ENCODE measurements around the gene EXOC3. TPM values are rescaled to one million over a fixed set of nuclear protein-coding genes. Genes with fewer than 3 reads are reported as not detected.
"Not testable (repeated sequence)": the region's sequence is repeated elsewhere in the genome, so short reads cannot be mapped to it uniquely, and the experiment has no call there.

Gene EXOC3
- total RNA-seq, 1 donor from 2014 or later, result 43.3 TPM

DNA sequence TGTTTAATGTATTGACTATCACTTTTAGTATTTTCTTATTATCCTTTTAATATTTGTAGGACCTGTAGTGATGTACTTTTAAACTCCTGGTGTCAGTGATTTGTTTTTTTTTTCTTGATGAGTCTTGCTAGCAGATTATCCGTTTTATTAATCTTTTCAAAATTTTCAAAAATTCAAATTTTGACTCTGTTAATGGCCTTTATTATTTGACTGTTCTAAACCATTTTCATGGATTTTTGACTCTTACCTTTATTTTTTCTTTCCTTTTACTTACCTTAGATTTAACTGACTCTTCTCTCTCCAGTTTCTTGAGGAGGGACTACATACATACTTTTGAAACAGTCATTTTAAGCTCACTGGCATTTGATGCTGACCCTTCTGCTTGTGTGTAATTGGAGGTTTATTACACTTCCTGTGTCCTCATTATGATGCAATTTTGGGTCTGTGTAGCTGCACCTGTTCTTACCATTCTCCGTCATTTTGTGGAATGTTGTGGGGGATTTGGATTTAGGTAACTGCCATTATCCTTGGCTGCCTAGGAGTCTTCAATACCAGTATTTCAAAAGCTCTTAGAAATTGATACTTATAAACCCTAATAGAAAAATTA is 32.0 kb upstream of the EXOC3 start:
- Mint-ChIP-seq H3K4me3 (ENCODE audit: unreplicated experiment) (no peak overlapping the region), H3K27ac (ENCODE audit: unreplicated experiment) (no peak overlapping the region), H3K27me3 (ENCODE audit: low read depth) (no peaks in the 10 kb centered on the region), H3K36me3 (ENCODE audit: low read depth) (no peaks in the 10 kb centered on the region), H3K9me3 (ENCODE audit: low read depth) (no peaks in the 10 kb centered on the region), H3K4me1 (ENCODE audit: low read depth) (peaks cover 14% of the 10 kb centered on the region)
- TF ChIP-seq, protein P1, sequence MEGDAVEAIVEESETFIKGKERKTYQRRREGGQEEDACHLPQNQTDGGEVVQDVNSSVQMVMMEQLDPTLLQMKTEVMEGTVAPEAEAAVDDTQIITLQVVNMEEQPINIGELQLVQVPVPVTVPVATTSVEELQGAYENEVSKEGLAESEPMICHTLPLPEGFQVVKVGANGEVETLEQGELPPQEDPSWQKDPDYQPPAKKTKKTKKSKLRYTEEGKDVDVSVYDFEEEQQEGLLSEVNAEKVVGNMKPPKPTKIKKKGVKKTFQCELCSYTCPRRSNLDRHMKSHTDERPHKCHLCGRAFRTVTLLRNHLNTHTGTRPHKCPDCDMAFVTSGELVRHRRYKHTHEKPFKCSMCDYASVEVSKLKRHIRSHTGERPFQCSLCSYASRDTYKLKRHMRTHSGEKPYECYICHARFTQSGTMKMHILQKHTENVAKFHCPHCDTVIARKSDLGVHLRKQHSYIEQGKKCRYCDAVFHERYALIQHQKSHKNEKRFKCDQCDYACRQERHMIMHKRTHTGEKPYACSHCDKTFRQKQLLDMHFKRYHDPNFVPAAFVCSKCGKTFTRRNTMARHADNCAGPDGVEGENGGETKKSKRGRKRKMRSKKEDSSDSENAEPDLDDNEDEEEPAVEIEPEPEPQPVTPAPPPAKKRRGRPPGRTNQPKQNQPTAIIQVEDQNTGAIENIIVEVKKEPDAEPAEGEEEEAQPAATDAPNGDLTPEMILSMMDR (IDR thresholded peaks at IDR 0.05), result no peak
- no peak for DNase-seq (ENCODE audit: low spot score)

DNA sequence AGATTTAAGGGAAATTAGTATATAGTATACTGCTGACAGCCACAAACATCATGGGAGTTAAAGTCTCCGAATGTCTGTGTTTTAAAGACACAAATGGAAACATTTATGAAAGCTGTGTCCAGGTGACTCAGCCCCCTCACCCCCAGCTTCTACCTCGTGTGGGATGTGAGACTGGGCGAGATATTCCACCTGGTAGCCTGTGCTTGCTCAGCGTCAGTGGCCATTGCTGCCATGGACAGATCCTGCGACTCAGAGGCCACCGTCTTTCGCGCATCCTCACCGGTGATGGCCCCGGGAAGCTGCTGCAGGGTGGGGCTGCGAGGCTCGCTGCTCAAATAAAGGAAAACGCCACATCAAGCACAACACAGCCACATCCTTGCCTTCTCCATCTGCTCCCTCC is 31.2 kb upstream of the EXOC3 start:
- TF ChIP-seq, protein P1 (IDR thresholded peaks at IDR 0.05), result no peak
- no peaks in the 10 kb centered on the region for H3K36me3 Mint-ChIP-seq (ENCODE audit: low read depth)
- H3K4me1 Mint-ChIP-seq (ENCODE audit: low read depth), result peaks cover 14% of the 10 kb centered on the region
- no peak overlapping the region for H3K4me3 Mint-ChIP-seq (ENCODE audit: unreplicated experiment)
- peak; percentile 68 for DNase-seq (ENCODE audit: low spot score)
- no peaks in the 10 kb centered on the region for H3K9me3 Mint-ChIP-seq (ENCODE audit: low read depth)
- no peaks in the 10 kb centered on the region for H3K27me3 Mint-ChIP-seq (ENCODE audit: low read depth)
- no peak overlapping the region for H3K27ac Mint-ChIP-seq (ENCODE audit: unreplicated experiment)

DNA sequence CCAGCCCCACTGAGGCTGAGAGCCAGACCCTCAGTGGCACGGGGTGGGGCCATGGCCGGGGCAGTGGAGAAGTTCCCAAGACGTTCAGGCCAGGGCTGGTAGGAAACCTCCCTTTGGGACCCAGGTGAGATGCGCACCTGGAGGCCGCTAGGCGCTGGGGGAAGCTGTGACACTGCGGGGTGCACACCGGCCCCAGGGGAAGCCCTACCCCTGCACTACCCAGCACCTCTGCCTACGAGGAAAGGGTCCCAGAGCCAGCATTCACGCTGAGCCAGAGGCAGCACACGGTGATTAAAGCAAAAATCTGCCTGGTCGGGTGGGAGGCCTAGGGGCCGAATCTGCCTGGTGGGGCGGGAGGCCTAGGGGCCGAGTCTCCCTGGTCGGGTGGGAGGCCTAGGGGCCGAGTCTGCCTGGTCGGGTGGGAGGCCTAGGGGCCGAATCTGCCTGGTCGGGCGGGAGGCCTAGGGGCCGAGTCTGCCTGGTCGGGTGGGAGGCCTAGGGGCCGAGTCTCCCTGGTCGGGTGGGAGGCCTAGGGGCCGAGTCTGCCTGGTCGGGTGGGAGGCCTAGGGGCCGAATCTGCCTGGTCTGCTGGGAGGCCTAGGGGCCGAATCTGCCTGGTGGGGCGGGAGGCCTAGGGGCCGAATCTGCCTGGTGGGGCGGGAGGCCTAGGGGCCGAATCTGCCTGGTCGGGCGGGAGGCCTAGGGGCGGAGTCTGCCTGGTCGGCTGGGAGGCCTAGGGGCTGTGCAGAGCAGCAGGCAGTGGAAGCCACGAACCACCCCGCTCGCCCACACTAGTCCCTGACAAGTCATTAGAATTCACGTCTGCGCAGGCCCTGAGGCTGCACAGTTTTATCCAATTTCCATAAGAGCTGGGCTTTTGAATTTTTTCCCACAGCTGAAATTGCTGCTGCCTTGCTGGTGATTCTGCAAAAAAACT is 27.7 kb upstream of the EXOC3 start:
- H3K27me3 Mint-ChIP-seq (ENCODE audit: low read depth); H3K36me3 Mint-ChIP-seq (ENCODE audit: low read depth); H3K4me3 Mint-ChIP-seq (ENCODE audit: unreplicated experiment); H3K9me3 Mint-ChIP-seq (ENCODE audit: low read depth): not testable (repeated sequence)
- peak; percentile 94 for DNase-seq (ENCODE audit: low spot score)
- peaks cover 21% of the 10 kb centered on the region for H3K4me1 Mint-ChIP-seq (ENCODE audit: low read depth)
- peak overlapping the region; percentile 87 for H3K27ac Mint-ChIP-seq (ENCODE audit: unreplicated experiment)

DNA sequence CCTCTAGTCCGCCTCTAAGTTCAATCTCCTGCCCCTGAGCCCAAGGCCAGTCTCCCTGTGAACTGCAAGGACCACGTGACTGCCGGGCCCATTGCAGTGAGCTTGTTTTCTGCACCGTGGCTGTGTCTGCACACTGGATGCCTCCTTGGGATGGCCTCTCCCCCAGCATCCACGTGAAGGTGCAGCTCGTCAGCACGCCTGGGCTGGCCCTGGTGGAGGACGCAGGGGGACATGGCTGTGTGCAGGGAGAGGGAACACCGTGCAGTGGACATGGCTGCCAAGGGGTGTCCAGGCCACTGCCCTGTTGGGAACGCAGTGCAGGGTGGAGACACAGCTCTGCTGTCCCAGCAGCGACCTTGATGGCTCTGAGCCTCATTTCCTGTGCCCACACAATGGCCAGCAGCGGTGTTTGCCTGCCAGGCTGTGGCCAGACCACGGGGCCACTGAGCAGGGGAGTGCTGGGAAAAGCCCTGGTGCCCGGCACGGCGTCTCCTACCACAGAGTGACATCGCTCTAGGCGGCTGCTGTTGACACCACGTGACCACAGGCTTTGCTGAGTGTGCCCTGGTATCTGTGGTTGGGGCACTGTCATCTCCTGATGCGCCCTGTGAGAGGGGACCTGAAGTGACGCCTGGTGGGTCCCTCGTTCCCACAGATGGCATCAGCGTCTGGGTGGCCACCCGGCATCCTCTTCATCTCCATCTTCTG is 26.9 kb upstream of the EXOC3 start:
- Mint-ChIP-seq H3K4me3 (ENCODE audit: unreplicated experiment) (no peak overlapping the region), H3K4me1 (ENCODE audit: low read depth) (peaks cover 21% of the 10 kb centered on the region), H3K27me3 (ENCODE audit: low read depth) (no peaks in the 10 kb centered on the region), H3K9me3 (ENCODE audit: low read depth) (no peaks in the 10 kb centered on the region), H3K27ac (ENCODE audit: unreplicated experiment) (peak overlapping the region; percentile 87), H3K36me3 (ENCODE audit: low read depth) (no peaks in the 10 kb centered on the region)
- peak; percentile 90 for DNase-seq (ENCODE audit: low spot score)
- TF ChIP-seq, protein P1 (IDR thresholded peaks at IDR 0.05), result no peak

DNA sequence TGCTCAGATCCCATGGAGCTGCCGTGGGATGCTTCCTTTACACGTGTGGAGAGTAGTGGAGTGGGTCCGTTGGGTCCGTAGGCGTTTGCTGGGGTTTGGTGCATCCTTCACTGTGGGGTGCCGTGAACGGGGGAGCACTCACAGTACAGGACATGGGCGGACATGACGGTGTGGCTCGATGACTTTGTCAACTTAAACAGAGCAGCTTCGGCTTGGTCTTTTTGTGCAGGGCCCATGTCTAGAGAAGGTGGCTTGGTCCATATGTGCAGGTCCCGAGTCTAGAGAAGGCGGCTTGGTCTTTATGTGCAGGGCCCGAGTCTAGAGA is 26.4 kb upstream of the EXOC3 start:
- Mint-ChIP-seq H3K36me3 (ENCODE audit: low read depth) (no peaks in the 10 kb centered on the region), H3K4me3 (ENCODE audit: unreplicated experiment) (no peak overlapping the region), H3K9me3 (ENCODE audit: low read depth) (no peaks in the 10 kb centered on the region), H3K4me1 (ENCODE audit: low read depth) (peaks cover 21% of the 10 kb centered on the region), H3K27ac (ENCODE audit: unreplicated experiment) (no peak overlapping the region), H3K27me3 (ENCODE audit: low read depth) (no peaks in the 10 kb centered on the region)
- TF ChIP-seq, protein P1 (IDR thresholded peaks at IDR 0.05), result no peak
- DNase-seq (ENCODE audit: low spot score), result no peak
